T1000 (cell line): Measurements from ENCODE around the gene FUZ.
A peak's percentile ranks its signal among the peaks of the same experiment; 100 is the strongest.

Experiments used
- DNase-seq: peaks from one replicate; lab custom pipeline; 2025; ENCODE audit warnings: mixed read lengths; lab: John Stamatoyannopoulos, UW

FUZ gene

GRCh38 chr19:49780861-49781260 lies 32.2 kb downstream of the FUZ start:
- no peak for DNase-seq

GRCh38 chr19:49779731-49780555 lies 33.1 kb downstream of the FUZ start:
- no peak for DNase-seq

GRCh38 chr19:49776371-49776764 lies 36.7 kb downstream of the FUZ start:
- DNase-seq = no peak

- DNase-seq = no peak
Observed at GRCh38 chr19:49775742-49776370, 37.2 kb downstream of the FUZ start.

- DNase-seq = no peak
Observed at GRCh38 chr19:49774969-49775368, 38.1 kb downstream of the FUZ start.

- DNase-seq = no peak
Observed at GRCh38 chr19:49773663-49774350, 39.3 kb downstream of the FUZ start.

- DNase-seq = no peak
Observed at GRCh38 chr19:49772850-49773432, 40.2 kb downstream of the FUZ start.

- DNase-seq = no peak
Observed at GRCh38 chr19:49771674-49772139, 41.4 kb downstream of the FUZ start.

- no peak for DNase-seq
Observed at GRCh38 chr19:49770529-49770928, 42.6 kb downstream of the FUZ start.

- no peak for DNase-seq
Observed at GRCh38 chr19:49767967-49768581, 45.0 kb downstream of the FUZ start.

GRCh38 chr19:49767381-49767780 lies 45.7 kb downstream of the FUZ start:
- DNase-seq = no peak

GRCh38 chr19:49766930-49767299 lies 46.2 kb downstream of the FUZ start, which contains the start of gene AP2A1:
AP2A1 (plus strand) TSS chr19:49767001; CDS start chr19:49767134, 133 bp downstream.
- no peak for DNase-seq

- peak; percentile 99 for DNase-seq
Observed at GRCh38 chr19:49766007-49766929, 46.8 kb downstream of the FUZ start.

GRCh38 chr19:49764341-49764740 lies 48.8 kb downstream of the FUZ start:
- no peak for DNase-seq

- DNase-seq = no peak
Observed at GRCh38 chr19:49763230-49763629, 49.9 kb downstream of the FUZ start, which contains the start of gene TSKS. TSKS (minus strand) TSS chr19:49763306; CDS start chr19:49763247, 59 bp downstream.

GRCh38 chr19:49761625-49762311 lies 51.3 kb downstream of the FUZ start:
- DNase-seq = no peak

GRCh38 chr19:49761249-49761624 lies 51.9 kb downstream of the FUZ start:
- no peak for DNase-seq

GRCh38 chr19:49758292-49758691 lies 54.8 kb downstream of the FUZ start:
- DNase-seq = peak; percentile 62
